Umbilical cord (tissue), 2 donors: ENCODE measurements around the gene COQ8B. TPM values are rescaled to one million over a fixed set of nuclear protein-coding genes. Genes with fewer than 3 reads are reported as not detected.
"Not testable (repeated sequence)": the region's sequence is repeated elsewhere in the genome, so short reads cannot be mapped to it uniquely, and the experiment has no call there.

Experiments used
- DNase-seq: peaks from one replicate; pipeline ENCODE4 v3.0.0-alpha.2; 2015; ENCODE audit warnings: low spot score
- total RNA-seq: library from RNA; depleted of rRNA; stranded (reverse); fragments of >200 nt; gene quantifications from one replicate; pipeline ENCODE4 v1.2.3, GENCODE V29; 2014; ENCODE audit warnings: low replicate concordance; ENCODE audit not compliant: insufficient read depth

The COQ8B gene
- total RNA-seq, 1 donor from 2014 or later = 15.9 TPM

GRCh38 chr19:40668991-40669614 is 47.6 kb downstream of the COQ8B start:
- DNase-seq = no peak

- DNase-seq = no peak
These were observed 49.1 kb downstream of the COQ8B start for GRCh38 chr19:40667602-40668001.

- no peak for DNase-seq
These were observed 49.8 kb downstream of the COQ8B start for GRCh38 chr19:40666803-40667438.

- DNase-seq = no peak
These were observed 52.7 kb downstream of the COQ8B start for GRCh38 chr19:40663695-40664692.

GRCh38 chr19:40662925-40663694 is 53.6 kb downstream of the COQ8B start:
- DNase-seq = peak; percentile 87

GRCh38 chr19:40661616-40662015 is 55.1 kb downstream of the COQ8B start:
- DNase-seq = no peak

- no peak for DNase-seq
These were observed 57.1 kb downstream of the COQ8B start for GRCh38 chr19:40659566-40659965.

GRCh38 chr19:40659116-40659515 is 57.6 kb downstream of the COQ8B start:
- DNase-seq = no peak

- no peak for DNase-seq
These were observed 58.7 kb downstream of the COQ8B start for GRCh38 chr19:40658031-40658430.

GRCh38 chr19:40655684-40656083 is 61.0 kb downstream of the COQ8B start:
- not testable (repeated sequence) for DNase-seq

- DNase-seq = not testable (repeated sequence)
These were observed 64.4 kb downstream of the COQ8B start for GRCh38 chr19:40652303-40652702.

- DNase-seq = no peak
These were observed 65.9 kb downstream of the COQ8B start for GRCh38 chr19:40650749-40651305.

GRCh38 chr19:40649903-40650675 is 66.6 kb downstream of the COQ8B start:
- DNase-seq = not testable (repeated sequence)

GRCh38 chr19:40646743-40647254 is 69.9 kb downstream of the COQ8B start:
- DNase-seq = no peak

- DNase-seq = no peak
These were observed 73.9 kb downstream of the COQ8B start for GRCh38 chr19:40642757-40643305.

GRCh38 chr19:40642051-40642706 is 74.5 kb downstream of the COQ8B start:
- DNase-seq = no peak
